A673 (cell line): ENCODE measurements around the gene CHD9. TPM values are rescaled to one million over a fixed set of nuclear protein-coding genes. Genes with fewer than 3 reads are reported as not detected.

Experiments
- BruUV-seq: library from RNA; stranded (reverse); fragments of 400-500 nt; replicated peaks from 2 replicates; lab custom pipeline; 2021; lab: Mats Ljungman, UMichigan
- CTCF ChIA-PET: fragments of 300-600 bp; sonication (Branson Sonifier 250); formaldehyde crosslinking; loops from one replicate; lab custom pipeline; 2022; ENCODE audit warnings: antibody characterized with exemption; lab: Charles Lee
- POLR2A ChIA-PET: fragments of 300-600 bp; sonication (Branson Sonifier 250); formaldehyde crosslinking; loops from one replicate; lab custom pipeline; 2022; ENCODE audit warnings: antibody characterized with exemption; ENCODE audit not compliant: low non-redundant PET; lab: Charles Lee
- DNase-seq: peaks from one replicate; pipeline ENCODE4 v3.0.0-alpha.2; 2015; ENCODE audit warnings: low spot score
- H3K27ac ChIP-seq: fragments of 200-600 bp; sonication (generic); 2 replicates; pipeline ENCODE4 v1.5.1; 2016; ENCODE audit warnings: mixed run types, low read depth, mild to moderate bottlenecking, mixed read lengths, antibody characterized with exemption, low read length; ENCODE audit not compliant: poor library complexity, severe bottlenecking
- H3K27me3 ChIP-seq: fragments of 200-600 bp; sonication (generic); replicated peaks from 2 replicates; pipeline ENCODE4 v1.6.1; 2017; ENCODE audit warnings: mixed run types, low read depth, mild to moderate bottlenecking, mixed read lengths, antibody characterized with exemption, low read length; ENCODE audit not compliant: insufficient read depth, poor library complexity
- H3K36me3 ChIP-seq: fragments of 200-600 bp; sonication (generic); 2 replicates; pipeline ENCODE4 v1.6.1; 2016; ENCODE audit warnings: mixed run types, mild to moderate bottlenecking, mixed read lengths, antibody characterized with exemption, low read length; ENCODE audit not compliant: insufficient read depth, poor library complexity, severe bottlenecking
- H3K4me1 ChIP-seq: fragments of 200-600 bp; sonication (generic); 2 replicates; pipeline ENCODE4 v1.6.1; 2017; ENCODE audit warnings: mixed run types, mild to moderate bottlenecking, mixed read lengths, antibody characterized with exemption, low read length; ENCODE audit not compliant: insufficient read depth, poor library complexity, severe bottlenecking
- H3K4me3 ChIP-seq: fragments of 200-600 bp; sonication (generic); 2 replicates; pipeline ENCODE4 v1.5.1; 2016; ENCODE audit warnings: low read depth, mixed run types, mild to moderate bottlenecking, mixed read lengths, low read length; ENCODE audit not compliant: poor library complexity, severe bottlenecking
- H3K9me3 ChIP-seq: fragments of 200-600 bp; sonication (generic); 2 replicates; pipeline ENCODE4 v1.6.1; 2016; ENCODE audit warnings: mixed run types, low read depth, mild to moderate bottlenecking, mixed read lengths, antibody characterized with exemption, low read length; ENCODE audit not compliant: poor library complexity, severe bottlenecking
- CTCF ChIP-seq: fragments of 300-800, 200-600 bp; sonication (generic); conservative IDR thresholded peaks from 2 replicates; pipeline ENCODE4 v1.5.1; 2017; ENCODE audit warnings: low read depth, mild to moderate bottlenecking, antibody characterized with exemption, low read length, moderate library complexity, mixed read lengths
- EZH2 ChIP-seq: fragments of 200-600 bp; sonication (generic); IDR thresholded peaks from 2 replicates; pipeline ENCODE4 v1.6.1; 2017; ENCODE audit warnings: borderline replicate concordance, low read depth, mild to moderate bottlenecking, mixed read lengths, antibody characterized with exemption, low read length; ENCODE audit not compliant: poor library complexity, severe bottlenecking
- intact Hi-C: fragments of 100-400 bp; cut with micrococcal nuclease; formaldehyde crosslinking; loops from one replicate; pipeline ENCODE4 v1.10.0; 2022; ENCODE audit not compliant: unreplicated experiment
- total RNA-seq: library from RNA; stranded (reverse); gene quantifications from 2 replicates; pipeline ENCODE4 v1.2.3, GENCODE V29; 2021

CHD9 gene
- total RNA-seq, 1 experiment from 2014 or later = 76.8 TPM

- POLR2A ChIA-PET = no interaction called here
- TF ChIP-seq CTCF (peak; percentile 44), EZH2 (no peak)
- CTCF ChIA-PET = no interaction called here
- Histone ChIP-seq H3K9me3 (no peaks in the 10 kb centered on the region), H3K36me3 (peaks cover 26% of the 10 kb centered on the region), H3K27ac (peak overlapping the region; percentile 87), H3K4me3 (peak overlapping the region; percentile 7), H3K27me3 (no peaks in the 10 kb centered on the region), H3K4me1 (peaks cover 69% of the 10 kb centered on the region)
- intact Hi-C loops = no loop called here
- no TSS peak for BruUV-seq
- DNase-seq = peak; percentile 54
Observed at GRCh38 chr16:53220585-53220984, 165.8 kb downstream of the CHD9 start.

GRCh38 chr16:53224951-53225533 lies 170.3 kb downstream of the CHD9 start:
- H3K27ac ChIP-seq = peak overlapping the region; percentile 31
- BruUV-seq = no TSS peak
- intact Hi-C loops = no loop called here
- no peaks in the 10 kb centered on the region for H3K9me3 ChIP-seq
- peaks cover 27% of the 10 kb centered on the region for H3K4me1 ChIP-seq
- peaks cover 70% of the 10 kb centered on the region for H3K36me3 ChIP-seq
- TF ChIP-seq EZH2 (no peak), CTCF (no peak)
- no peaks in the 10 kb centered on the region for H3K27me3 ChIP-seq
- ChIA-PET CTCF (no interaction called here), POLR2A (no interaction called here)
- peak; percentile 50 for DNase-seq
- H3K4me3 ChIP-seq = no peak overlapping the region

- Histone ChIP-seq H3K27me3 (no peaks in the 10 kb centered on the region), H3K9me3 (no peaks in the 10 kb centered on the region), H3K36me3 (peaks cover 94% of the 10 kb centered on the region), H3K27ac (no peak overlapping the region), H3K4me1 (no peaks in the 10 kb centered on the region), H3K4me3 (no peak overlapping the region)
- POLR2A ChIA-PET = no interaction called here
- intact Hi-C loops = no loop called here
- TF ChIP-seq EZH2 = no peak
- no peak for TF ChIP-seq CTCF
- no TSS peak for BruUV-seq
- CTCF ChIA-PET = no interaction called here
- no peak for DNase-seq
Observed at GRCh38 chr16:53232826-53233529, 178.2 kb downstream of the CHD9 start.
